ENCODE measurements around the gene RIMBP2. TPM values are rescaled to one million over a fixed set of nuclear protein-coding genes. Genes with fewer than 3 reads are reported as not detected.

Gene RIMBP2
- total and polyA plus RNA-seq, 8 donors: 0.42 to 19.0 (median 16.1) TPM

DNA sequence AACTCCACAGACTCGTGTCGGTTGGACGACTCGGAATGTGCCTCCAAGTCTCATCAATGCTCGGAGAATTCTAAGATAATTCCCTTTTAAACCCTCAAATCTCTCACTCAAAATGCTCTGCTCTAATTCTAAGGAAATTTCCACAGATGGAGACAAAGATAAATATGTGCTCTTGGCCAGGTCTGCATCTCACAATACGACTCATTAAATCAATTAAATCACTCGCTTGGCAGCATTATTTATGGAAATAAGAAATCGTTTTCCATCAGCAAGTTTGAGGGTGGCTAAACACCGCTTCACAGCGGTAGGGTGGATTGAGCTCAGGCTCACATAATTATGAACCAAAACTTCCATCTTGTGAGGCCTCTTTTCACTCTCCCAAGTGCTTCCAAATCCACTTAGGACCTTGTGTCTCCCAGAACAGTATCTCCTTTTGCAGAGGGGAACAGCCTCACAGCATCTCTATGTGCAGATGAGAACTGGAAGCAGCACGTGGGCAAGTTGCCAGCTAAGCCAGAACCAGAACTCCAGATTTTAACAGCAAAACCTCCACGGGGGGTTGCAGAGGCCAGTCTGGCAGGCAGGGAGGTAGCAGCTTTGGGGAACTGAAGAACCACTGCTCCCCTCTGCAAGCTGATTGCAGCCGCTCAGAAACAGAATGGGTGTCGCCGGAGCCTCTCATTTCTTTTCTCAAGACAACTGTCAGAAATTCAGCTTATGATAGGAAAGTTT is 43.8 kb downstream of the RIMBP2 start:
- H3K27ac ChIP-seq: no peak overlapping the region
- ATAC-seq (no peak), DNase-seq (no peak)
- TF ChIP-seq, protein P1, sequence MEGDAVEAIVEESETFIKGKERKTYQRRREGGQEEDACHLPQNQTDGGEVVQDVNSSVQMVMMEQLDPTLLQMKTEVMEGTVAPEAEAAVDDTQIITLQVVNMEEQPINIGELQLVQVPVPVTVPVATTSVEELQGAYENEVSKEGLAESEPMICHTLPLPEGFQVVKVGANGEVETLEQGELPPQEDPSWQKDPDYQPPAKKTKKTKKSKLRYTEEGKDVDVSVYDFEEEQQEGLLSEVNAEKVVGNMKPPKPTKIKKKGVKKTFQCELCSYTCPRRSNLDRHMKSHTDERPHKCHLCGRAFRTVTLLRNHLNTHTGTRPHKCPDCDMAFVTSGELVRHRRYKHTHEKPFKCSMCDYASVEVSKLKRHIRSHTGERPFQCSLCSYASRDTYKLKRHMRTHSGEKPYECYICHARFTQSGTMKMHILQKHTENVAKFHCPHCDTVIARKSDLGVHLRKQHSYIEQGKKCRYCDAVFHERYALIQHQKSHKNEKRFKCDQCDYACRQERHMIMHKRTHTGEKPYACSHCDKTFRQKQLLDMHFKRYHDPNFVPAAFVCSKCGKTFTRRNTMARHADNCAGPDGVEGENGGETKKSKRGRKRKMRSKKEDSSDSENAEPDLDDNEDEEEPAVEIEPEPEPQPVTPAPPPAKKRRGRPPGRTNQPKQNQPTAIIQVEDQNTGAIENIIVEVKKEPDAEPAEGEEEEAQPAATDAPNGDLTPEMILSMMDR (IDR thresholded peaks at IDR 0.05): no peak
- no peaks in the 10 kb centered on the region for H3K36me3 ChIP-seq
- H3K27me3 ChIP-seq: no peaks in the 10 kb centered on the region
- H3K9me3 ChIP-seq: peaks cover 0 to 19% of the 10 kb centered on the region in 2 donors
- H3K4me1 ChIP-seq: no peaks in the 10 kb centered on the region
- intact Hi-C loops (cut with DNase I): no loop called here
- no peak overlapping the region for H3K4me3 ChIP-seq

DNA sequence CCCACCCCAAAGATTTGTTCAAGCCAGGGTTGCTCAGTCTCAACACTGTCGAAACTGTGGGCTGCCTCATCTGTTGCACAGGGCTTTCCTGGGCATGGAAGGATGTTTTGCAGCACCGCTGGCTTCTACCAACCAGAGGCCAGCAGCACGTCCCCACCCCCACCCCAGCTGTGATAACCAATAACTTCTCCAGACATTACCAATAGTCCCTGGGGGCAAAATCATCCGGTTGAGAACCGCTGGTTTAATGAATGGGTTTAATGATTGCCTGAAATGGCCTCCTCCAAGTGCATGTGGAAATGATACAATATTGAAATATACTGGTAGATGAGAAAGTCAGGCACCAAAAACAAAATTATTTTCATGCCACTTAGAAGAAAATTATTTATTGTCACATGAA is 44.5 kb downstream of the RIMBP2 start:
- DNase-seq (no peak), ATAC-seq (no peak)
- Histone ChIP-seq H3K4me1 (no peaks in the 10 kb centered on the region), H3K36me3 (no peaks in the 10 kb centered on the region), H3K9me3 (peaks cover 0 to 19% of the 10 kb centered on the region in 2 donors), H3K4me3 (no peak overlapping the region), H3K27me3 (no peaks in the 10 kb centered on the region), H3K27ac (no peak overlapping the region)
- intact Hi-C loops (cut with DNase I): no loop called here
- TF ChIP-seq, protein P1 (IDR thresholded peaks at IDR 0.05): no peak

DNA sequence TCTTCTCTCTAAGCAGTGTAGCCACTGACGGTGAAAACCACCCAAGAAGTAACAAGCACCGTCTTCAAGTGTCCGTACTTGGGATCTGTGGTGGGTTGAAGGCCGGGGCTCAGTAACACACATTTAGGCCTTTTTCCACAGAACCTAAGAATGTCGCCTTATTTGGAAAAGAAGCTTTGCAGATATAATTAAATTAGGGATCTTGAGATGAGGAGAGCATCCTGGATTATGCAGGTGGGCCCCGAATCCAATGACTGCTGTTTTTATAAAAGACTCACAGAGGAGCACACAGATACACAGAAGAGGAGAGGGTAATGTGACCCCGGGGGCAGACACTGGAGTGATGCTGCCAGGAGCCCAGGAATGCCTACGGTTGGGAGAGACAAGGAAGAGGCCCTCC is 46.3 kb downstream of the RIMBP2 start:
- Histone ChIP-seq H3K4me1 (no peaks in the 10 kb centered on the region), H3K36me3 (no peaks in the 10 kb centered on the region), H3K27ac (no peak overlapping the region), H3K4me3 (no peak overlapping the region), H3K27me3 (no peaks in the 10 kb centered on the region), H3K9me3 (peaks cover 0 to 18% of the 10 kb centered on the region in 2 donors)
- ATAC-seq (no peak), DNase-seq (no peak)
- intact Hi-C loops (cut with DNase I): no loop called here
- TF ChIP-seq, protein P1 (IDR thresholded peaks at IDR 0.05): no peak

GRCh38 chr12:130669205-130669557 is 46.9 kb downstream of the RIMBP2 start:
- no peak for ATAC-seq
- Histone ChIP-seq H3K27me3 (no peaks in the 10 kb centered on the region), H3K4me1 (no peaks in the 10 kb centered on the region), H3K9me3 (peaks cover 0 to 18% of the 10 kb centered on the region in 2 donors), H3K36me3 (no peaks in the 10 kb centered on the region), H3K27ac (no peak overlapping the region), H3K4me3 (no peak overlapping the region)
- TF ChIP-seq, protein P1 (IDR thresholded peaks at IDR 0.05): no peak
- intact Hi-C loops (cut with DNase I): no loop called here
- DNase-seq: no peak

DNA sequence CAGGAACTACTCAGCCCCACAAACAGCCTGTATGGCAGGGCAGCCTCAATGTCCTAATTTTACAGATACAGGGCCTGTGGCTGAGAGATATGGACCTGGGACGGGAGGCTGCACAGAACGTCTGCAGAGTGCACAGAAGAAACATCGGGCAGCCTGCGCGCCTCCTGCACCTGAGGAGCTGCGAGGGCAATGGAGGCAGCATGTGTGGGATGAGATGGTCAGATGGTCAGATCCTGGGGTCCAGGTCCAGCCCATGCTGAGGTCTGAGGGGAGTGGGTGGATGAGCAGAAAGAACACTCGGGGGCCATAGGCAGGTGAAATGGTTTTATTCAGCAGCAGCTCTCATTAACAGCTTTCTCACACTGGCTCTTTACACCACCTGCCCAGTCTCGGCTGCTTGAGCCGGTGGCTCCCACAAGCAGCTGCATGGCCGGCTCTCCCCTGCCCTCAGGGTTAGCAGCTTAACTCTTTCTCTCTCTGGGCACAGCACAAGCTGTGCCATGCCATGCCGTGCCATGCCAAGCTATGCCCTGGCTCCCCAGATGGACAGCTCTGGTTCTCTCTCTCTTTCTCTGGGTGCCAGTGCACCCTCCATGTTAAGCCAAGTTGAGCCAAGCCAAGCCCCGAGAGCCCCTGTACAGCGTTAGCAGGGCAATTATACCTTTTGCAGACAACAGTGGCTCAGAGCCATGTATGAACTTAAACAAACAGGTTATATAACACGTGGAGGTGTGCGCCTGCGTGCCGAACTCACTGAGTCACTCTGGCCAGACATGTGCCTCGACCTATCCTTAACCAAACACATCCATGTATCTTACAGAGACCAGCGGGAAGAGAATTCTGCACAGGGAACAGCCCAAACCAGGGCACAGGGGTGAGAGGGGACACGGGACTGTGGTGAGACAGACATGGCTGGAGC is 47.6 kb downstream of the RIMBP2 start:
- Histone ChIP-seq H3K27me3 (no peaks in the 10 kb centered on the region), H3K36me3 (no peaks in the 10 kb centered on the region), H3K9me3 (peaks cover 0 to 18% of the 10 kb centered on the region in 2 donors), H3K27ac (no peak overlapping the region), H3K4me1 (no peaks in the 10 kb centered on the region), H3K4me3 (no peak overlapping the region)
- DNase-seq (no peak), ATAC-seq (no peak)
- TF ChIP-seq, protein P1 (IDR thresholded peaks at IDR 0.05): no peak
- intact Hi-C loops (cut with DNase I): no loop called here
